BE2C (cell line): Measurements from ENCODE around the gene JPH2.

Source experiments
- DNase-seq: peaks from one replicate; pipeline ENCODE4 v3.0.0-alpha.2; 2020
- H3K27me3 ChIP-seq: fragments of 250-450 bp; sonication (Bioruptor Pico); 2 replicates; pipeline ENCODE4 v1.5.1; 2020; ENCODE audit warnings: mild to moderate bottlenecking
- H3K36me3 ChIP-seq: fragments of 250-450 bp; sonication (Bioruptor Pico); 2 replicates; pipeline ENCODE4 v1.5.1; 2020; ENCODE audit warnings: mild to moderate bottlenecking
- H3K4me1 ChIP-seq: fragments of 250-450 bp; sonication (Bioruptor Pico); 2 replicates; pipeline ENCODE4 v1.5.1; 2020
- H3K4me3 ChIP-seq: 2 replicates; pipeline ENCODE4 v1.5.1; 2011; ENCODE audit warnings: low read depth, low read length
- H3K9me3 ChIP-seq: fragments of 250-450 bp; sonication (Bioruptor Pico); 2 replicates; pipeline ENCODE4 v1.5.1; 2020
- CTCF ChIP-seq: IDR thresholded peaks from 2 replicates; pipeline ENCODE4 v1.5.1; 2012; ENCODE audit warnings: mild to moderate bottlenecking, low read depth, low read length

Gene JPH2

GRCh38 chr20:44186201-44186600, 787 bp downstream of the JPH2 start:
- Histone ChIP-seq H3K36me3 (no peaks in the 10 kb centered on the region), H3K4me1 (no peaks in the 10 kb centered on the region), H3K4me3 (no peak overlapping the region), H3K9me3 (no peaks in the 10 kb centered on the region), H3K27me3 (peaks cover 6% of the 10 kb centered on the region)
- DNase-seq = no peak
- no peak for TF ChIP-seq CTCF

- Histone ChIP-seq H3K9me3 (no peaks in the 10 kb centered on the region), H3K27me3 (peaks cover 6% of the 10 kb centered on the region), H3K36me3 (no peaks in the 10 kb centered on the region), H3K4me1 (no peaks in the 10 kb centered on the region), H3K4me3 (no peak overlapping the region)
- TF ChIP-seq CTCF = no peak
- DNase-seq = no peak
These were observed 1.4 kb downstream of the JPH2 start for GRCh38 chr20:44185574-44185973.

GRCh38 chr20:44183282-44183681, 3.7 kb downstream of the JPH2 start:
- TF ChIP-seq CTCF = no peak
- no peak for DNase-seq
- Histone ChIP-seq H3K27me3 (peaks cover 6% of the 10 kb centered on the region), H3K4me1 (no peaks in the 10 kb centered on the region), H3K9me3 (no peaks in the 10 kb centered on the region), H3K36me3 (no peaks in the 10 kb centered on the region), H3K4me3 (no peak overlapping the region)

DNA sequence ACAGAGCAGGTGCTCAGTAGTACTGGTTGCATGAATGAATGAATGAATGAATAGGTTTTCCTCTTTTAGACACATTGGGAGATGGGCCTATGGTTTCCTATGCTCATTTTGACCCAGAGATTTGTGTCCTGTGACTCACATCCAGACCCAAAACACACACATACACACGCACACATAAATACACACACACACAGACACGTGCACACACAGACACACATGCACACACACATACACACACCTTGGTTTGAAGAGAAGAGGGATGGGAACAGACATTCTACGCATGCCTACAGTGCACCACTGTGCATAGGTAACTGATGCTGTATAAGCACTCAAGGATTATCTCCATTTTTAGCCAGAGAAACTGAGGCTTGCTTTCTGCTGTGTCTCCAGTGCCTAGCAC, 4.1 kb downstream of the JPH2 start:
- Histone ChIP-seq H3K4me3 (no peak overlapping the region), H3K4me1 (no peaks in the 10 kb centered on the region), H3K9me3 (no peaks in the 10 kb centered on the region), H3K36me3 (no peaks in the 10 kb centered on the region), H3K27me3 (peaks cover 6% of the 10 kb centered on the region)
- no peak for TF ChIP-seq CTCF
- DNase-seq = no peak

- H3K36me3 ChIP-seq = no peaks in the 10 kb centered on the region
- peaks cover 6% of the 10 kb centered on the region for H3K27me3 ChIP-seq
- no peak for TF ChIP-seq CTCF
- no peaks in the 10 kb centered on the region for H3K9me3 ChIP-seq
- no peak overlapping the region for H3K4me3 ChIP-seq
- H3K4me1 ChIP-seq = no peaks in the 10 kb centered on the region
- no peak for DNase-seq
These were observed 4.7 kb downstream of the JPH2 start for GRCh38 chr20:44182135-44182765.

DNA sequence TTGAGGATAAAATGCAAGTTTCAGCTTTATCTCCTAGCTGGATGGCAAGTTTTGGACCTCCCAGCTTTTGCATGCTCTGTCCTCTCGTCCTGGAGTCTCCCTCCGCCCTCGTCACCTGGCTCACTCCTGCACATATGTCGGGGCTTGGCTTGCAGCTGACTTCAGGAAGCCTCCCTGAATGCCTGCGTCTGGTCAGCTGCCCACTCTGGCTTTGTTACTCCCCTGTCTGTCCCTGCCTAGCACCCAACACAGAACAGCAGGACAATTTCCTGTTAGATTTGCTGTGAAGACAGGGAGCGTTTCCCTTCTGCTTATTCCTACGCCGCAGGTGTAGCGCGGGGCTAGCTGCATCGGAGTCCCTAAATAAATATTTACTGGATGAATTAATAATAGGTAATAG, 5.4 kb downstream of the JPH2 start:
- no peaks in the 10 kb centered on the region for H3K36me3 ChIP-seq

More for the DNA sequence above, 5.4 kb downstream of the JPH2 start:
- no peak for DNase-seq
- Histone ChIP-seq H3K9me3 (no peaks in the 10 kb centered on the region), H3K27me3 (peaks cover under 1% of the 10 kb centered on the region), H3K4me1 (no peaks in the 10 kb centered on the region), H3K4me3 (no peak overlapping the region)
- TF ChIP-seq CTCF = no peak
